ENCODE data around the gene PNLDC1. TPM values are rescaled to one million over a fixed set of nuclear protein-coding genes. Genes with fewer than 3 reads are reported as not detected.

Gene PNLDC1
- total and polyA plus RNA-seq, 2 of the 4 experiments (the other 2 are of a cell fraction) = not detected

DNA sequence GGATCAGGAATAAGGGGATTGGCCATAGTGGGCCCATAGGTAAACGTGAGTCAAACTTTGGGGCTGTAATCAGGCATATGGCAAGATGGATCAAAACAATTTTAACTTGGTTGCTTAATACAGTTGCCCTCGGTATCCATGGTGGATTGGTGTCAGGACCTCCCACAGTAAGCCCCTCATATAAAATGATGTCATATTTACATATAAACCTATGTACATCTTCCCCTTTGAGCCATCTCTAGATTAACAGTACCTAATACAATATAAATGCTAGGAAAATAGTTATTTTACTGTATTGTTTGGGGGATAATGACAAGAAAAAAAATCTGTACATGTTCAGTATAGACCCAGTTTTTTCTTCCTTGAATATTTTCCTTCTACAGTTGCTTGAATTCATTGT, 45.7 kb upstream of the PNLDC1 start:
- Histone ChIP-seq H3K9ac (ENCODE audit: low read depth, low read length) (no peak overlapping the region), H3K56ac (ENCODE audit: extremely low read depth, insufficient read depth, low read length) (no peak overlapping the region), H3K79me1 (ENCODE audit: low read depth in 1 of 2, low read length in 2 of 2) (peaks cover 29% of the 10 kb centered on the region in 2 experiments), H3K4me3 (ENCODE audit: insufficient read depth, low read depth, low read length) (no peak overlapping the region), H3K14ac (replicated peaks; ENCODE audit: low read depth, low read length) (no peak overlapping the region), H3K4me2 (ENCODE audit: low read depth, low read length) (no peak overlapping the region), H3K36me3 (ENCODE audit: control insufficient read depth, insufficient read depth, low read length) (peaks cover 44% of the 10 kb centered on the region), H3K27ac (ENCODE audit: insufficient read depth, low read length) (no peak overlapping the region), H4K5ac (ENCODE audit: low read depth, low read length) (no peak overlapping the region), H3K23ac (ENCODE audit: low read depth, low read length) (no peak overlapping the region), H2AFZ (replicated peaks; ENCODE audit: low read length, poor library complexity) (no peak overlapping the region), H3K27me3 (ENCODE audit: control insufficient read depth, insufficient read depth, low read length) (no peaks in the 10 kb centered on the region), H3K18ac (ENCODE audit: low read depth, low read length) (no peak overlapping the region), H3K9me1 (ENCODE audit: insufficient read depth, low read length) (peaks cover 10% of the 10 kb centered on the region), H2AK9ac (replicated peaks; ENCODE audit: low read depth, low read length, poor library complexity) (no peak overlapping the region), H4K8ac (ENCODE audit: low read depth in 2 of 2, low read length in 2 of 2) (no peak overlapping the region), H2BK15ac (ENCODE audit: low read depth, low read length) (no peak overlapping the region), H2BK20ac (ENCODE audit: low read depth, low read length) (no peak overlapping the region), H2AK5ac (ENCODE audit: low read depth, low read length) (no peak overlapping the region), H3K9me3 (ENCODE audit: control insufficient read depth, insufficient read depth, low read length) (no peaks in the 10 kb centered on the region), H4K20me1 (ENCODE audit: insufficient read depth, low read length) (peaks cover 16% of the 10 kb centered on the region), H3K4ac (ENCODE audit: low read depth, low read length) (no peak overlapping the region), H2BK5ac (ENCODE audit: low read depth, low read length, poor library complexity, severe bottlenecking) (no peak overlapping the region), H4K91ac (ENCODE audit: insufficient read depth, low read depth, low read length) (no peak overlapping the region), H2BK120ac (ENCODE audit: low read depth, low read length) (no peak overlapping the region), H3K4me1 (ENCODE audit: control insufficient read depth, insufficient read depth, low read length) (peaks cover 3% of the 10 kb centered on the region)
- in situ Hi-C loops (cut with MboI; ENCODE audit: low sequenced_read_pairs) = no loop called here
- no TSS peak for BruUV-seq (replicated peaks)
- dilution Hi-C loops (cut with HindIII; ENCODE audit: low sequenced_read_pairs, unreplicated experiment) = no loop called here
- CTCF ChIA-PET = no interaction called here
- DNase-seq (no peak), ATAC-seq (ENCODE audit: low read depth) (no peak)
- TF ChIP-seq RAD21 (IDR thresholded peaks at IDR 0.05; ENCODE audit: low read length) (no peak), MAFK (IDR thresholded peaks at IDR 0.05; ENCODE audit: low read depth, low read length) (no peak), NFE2L2 (IDR thresholded peaks at IDR 0.05; ENCODE audit: low read depth, low read length) (no peak), BHLHE40 (IDR thresholded peaks at IDR 0.05; ENCODE audit: low read depth, low read length) (no peak), RCOR1 (IDR thresholded peaks at IDR 0.05; ENCODE audit: insufficient replicate concordance, low read length) (no peak), USF2 (IDR thresholded peaks at IDR 0.05; ENCODE audit: low read depth, low read length) (no peak), MXI1 (IDR thresholded peaks at IDR 0.05; ENCODE audit: borderline replicate concordance, low read depth, low read length) (no peak), SMC3 (IDR thresholded peaks at IDR 0.05; ENCODE audit: low read depth, low read length) (no peak), RFX5 (IDR thresholded peaks at IDR 0.05; ENCODE audit: low read depth, low read length) (no peak), CHD1 (IDR thresholded peaks at IDR 0.05; ENCODE audit: low read depth, low read length) (no peak), MAZ (IDR thresholded peaks at IDR 0.05; ENCODE audit: borderline replicate concordance, low read depth, low read length) (no peak), POLR2A (IDR thresholded peaks at IDR 0.05; ENCODE audit: low read depth, low read length) (no peak)
- TF ChIP-seq, protein P1, sequence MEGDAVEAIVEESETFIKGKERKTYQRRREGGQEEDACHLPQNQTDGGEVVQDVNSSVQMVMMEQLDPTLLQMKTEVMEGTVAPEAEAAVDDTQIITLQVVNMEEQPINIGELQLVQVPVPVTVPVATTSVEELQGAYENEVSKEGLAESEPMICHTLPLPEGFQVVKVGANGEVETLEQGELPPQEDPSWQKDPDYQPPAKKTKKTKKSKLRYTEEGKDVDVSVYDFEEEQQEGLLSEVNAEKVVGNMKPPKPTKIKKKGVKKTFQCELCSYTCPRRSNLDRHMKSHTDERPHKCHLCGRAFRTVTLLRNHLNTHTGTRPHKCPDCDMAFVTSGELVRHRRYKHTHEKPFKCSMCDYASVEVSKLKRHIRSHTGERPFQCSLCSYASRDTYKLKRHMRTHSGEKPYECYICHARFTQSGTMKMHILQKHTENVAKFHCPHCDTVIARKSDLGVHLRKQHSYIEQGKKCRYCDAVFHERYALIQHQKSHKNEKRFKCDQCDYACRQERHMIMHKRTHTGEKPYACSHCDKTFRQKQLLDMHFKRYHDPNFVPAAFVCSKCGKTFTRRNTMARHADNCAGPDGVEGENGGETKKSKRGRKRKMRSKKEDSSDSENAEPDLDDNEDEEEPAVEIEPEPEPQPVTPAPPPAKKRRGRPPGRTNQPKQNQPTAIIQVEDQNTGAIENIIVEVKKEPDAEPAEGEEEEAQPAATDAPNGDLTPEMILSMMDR (conservative IDR thresholded peaks at IDR 0.05; ENCODE audit: low read depth, low read length) = no peak
- POLR2A ChIA-PET (ENCODE audit: unreplicated experiment) = interaction anchor here (1.0 kb wide), 1 partner anchor 27 kb away, joined by 3 read pairs; the partner anchor contains the start of gene WTAP
- WGBS, 2 experiments (ENCODE audit: extremely low coverage in 2 of 2, insufficient read length in 1 of 2) = no CpG with 5 or more reads among the region's 2 CpGs
- intact Hi-C loops (cut with micrococcal nuclease) = no loop called here
